ENCODE data around the gene GOLGA5. TPM values are rescaled to one million over a fixed set of nuclear protein-coding genes. Genes with fewer than 3 reads are reported as not detected.
A peak's percentile ranks its signal among the peaks of the same experiment; 100 is the strongest.
"Not testable (repeated sequence)": the region's sequence is repeated elsewhere in the genome, so short reads cannot be mapped to it uniquely, and the experiment has no call there.

GOLGA5 gene
- total RNA-seq, 1 experiment from 2014 or later = 37.2 TPM

GRCh38 chr14:92778868-92779565 is 15.1 kb upstream of the GOLGA5 start:
- DNase-seq (ENCODE audit: low read depth) = peak; percentile 27

GRCh38 chr14:92780444-92781232 is 13.5 kb upstream of the GOLGA5 start:
- DNase-seq (ENCODE audit: low read depth) = peak; percentile 68

GRCh38 chr14:92781350-92781749 is 12.8 kb upstream of the GOLGA5 start:
- no peak for DNase-seq (ENCODE audit: low read depth)

GRCh38 chr14:92783813-92784431 is 10.2 kb upstream of the GOLGA5 start:
- peak; percentile 69 for DNase-seq (ENCODE audit: low read depth)

- peak; percentile 90 for DNase-seq (ENCODE audit: low read depth)
These were observed 8.3 kb upstream of the GOLGA5 start for GRCh38 chr14:92785667-92786426.

- DNase-seq (ENCODE audit: low read depth) = no peak
These were observed 7.7 kb upstream of the GOLGA5 start for GRCh38 chr14:92786427-92786756.

GRCh38 chr14:92787554-92787953 is 6.6 kb upstream of the GOLGA5 start:
- DNase-seq (ENCODE audit: low read depth) = no peak

GRCh38 chr14:92789457-92790089 is 4.5 kb upstream of the GOLGA5 start:
- no peak for DNase-seq (ENCODE audit: low read depth)

- no peak for DNase-seq (ENCODE audit: low read depth)
These were observed 1.2 kb upstream of the GOLGA5 start for GRCh38 chr14:92792885-92793284.

- peak; percentile 15 for DNase-seq (ENCODE audit: low read depth)
These were observed 439 bp downstream of the GOLGA5 start for GRCh38 chr14:92794547-92794941.

- no peak for DNase-seq (ENCODE audit: low read depth)
These were observed 856 bp downstream of the GOLGA5 start for GRCh38 chr14:92794961-92795360.

GRCh38 chr14:92797935-92798653 is 4.0 kb downstream of the GOLGA5 start:
- no peak for DNase-seq (ENCODE audit: low read depth)

- no peak for DNase-seq (ENCODE audit: low read depth)
These were observed 4.7 kb downstream of the GOLGA5 start for GRCh38 chr14:92798811-92799210.

- DNase-seq (ENCODE audit: low read depth) = no peak
These were observed 5.9 kb downstream of the GOLGA5 start for GRCh38 chr14:92800012-92800411.

GRCh38 chr14:92800525-92800924 is 6.4 kb downstream of the GOLGA5 start:
- DNase-seq (ENCODE audit: low read depth) = no peak

- DNase-seq (ENCODE audit: low read depth) = no peak
These were observed 7.8 kb downstream of the GOLGA5 start for GRCh38 chr14:92801917-92802316.

- DNase-seq (ENCODE audit: low read depth) = no peak
These were observed 8.6 kb downstream of the GOLGA5 start for GRCh38 chr14:92802678-92803077.

- no peak for DNase-seq (ENCODE audit: low read depth)
These were observed 19.1 kb downstream of the GOLGA5 start for GRCh38 chr14:92813201-92813600.

- no peak for DNase-seq (ENCODE audit: low read depth)
These were observed 25.0 kb downstream of the GOLGA5 start for GRCh38 chr14:92819011-92819597.

GRCh38 chr14:92819680-92820535 is 25.8 kb downstream of the GOLGA5 start:
- DNase-seq (ENCODE audit: low read depth) = not testable (repeated sequence)

Data from RPMI7951 (cell line).